COR-L47 (cell line): ENCODE measurements around the gene SCAMP1.
"Not testable (repeated sequence)": the region's sequence is repeated elsewhere in the genome, so short reads cannot be mapped to it uniquely, and the experiment has no call there.

Experiments used
- DNase-seq: peaks from one replicate; lab custom pipeline; 2025; lab: John Stamatoyannopoulos, UW

Gene SCAMP1

DNA sequence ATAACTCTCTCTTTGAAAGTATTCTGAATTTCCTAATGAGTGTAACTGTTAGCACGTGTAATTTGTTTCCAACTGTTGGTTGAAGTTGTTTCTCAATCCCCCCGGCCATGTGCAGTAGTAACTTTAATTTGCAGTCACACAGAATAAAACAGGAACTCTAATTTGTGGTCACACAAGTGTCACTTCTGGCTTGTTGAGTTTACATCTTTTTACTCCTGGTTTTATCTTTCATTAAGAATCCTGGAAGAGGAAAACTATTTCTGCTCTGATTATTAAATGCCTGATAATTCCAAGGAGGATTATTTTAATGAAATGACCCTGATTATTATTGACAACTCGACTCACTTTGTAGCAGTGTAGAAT is 1.2 kb downstream of the SCAMP1 start:
- DNase-seq, result no peak

DNA sequence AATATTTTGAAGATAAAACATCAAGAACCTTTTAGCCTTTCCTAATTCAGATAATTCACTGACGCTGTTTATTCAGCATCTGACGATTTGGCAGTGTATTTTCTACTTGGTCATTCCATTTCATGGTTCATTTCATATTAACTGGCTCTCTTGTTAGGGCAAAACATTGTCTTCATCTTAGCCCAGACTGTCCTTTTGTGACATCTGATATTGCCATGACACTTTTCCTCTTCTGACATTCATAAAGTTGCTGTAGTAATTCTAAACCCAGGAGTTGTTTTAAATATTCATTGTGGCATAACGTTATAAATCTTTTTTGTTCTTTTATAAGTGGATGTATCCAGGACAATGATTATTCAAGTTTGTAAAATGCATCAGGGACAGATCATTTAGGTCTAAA is 1.8 kb downstream of the SCAMP1 start:
- DNase-seq, result no peak

DNA sequence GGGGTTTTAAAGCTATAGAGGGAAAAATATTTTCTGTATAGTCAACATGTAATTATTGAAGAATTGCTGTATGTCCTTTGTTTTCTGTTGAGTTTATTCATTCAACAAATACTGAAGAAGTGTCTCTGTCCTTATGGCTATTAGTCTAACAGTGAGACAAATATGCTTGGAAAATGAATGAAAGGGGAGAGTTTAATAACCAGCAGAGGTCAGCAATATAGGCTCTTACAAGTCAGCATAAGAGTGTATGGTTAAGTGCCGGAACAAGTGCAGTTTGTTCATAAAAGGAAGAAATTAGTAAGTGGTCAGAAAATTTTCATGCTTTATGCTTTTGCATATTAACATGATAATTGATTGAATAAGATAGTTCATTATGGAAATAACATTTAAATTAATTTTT is 3.6 kb downstream of the SCAMP1 start:
- no peak for DNase-seq

DNA sequence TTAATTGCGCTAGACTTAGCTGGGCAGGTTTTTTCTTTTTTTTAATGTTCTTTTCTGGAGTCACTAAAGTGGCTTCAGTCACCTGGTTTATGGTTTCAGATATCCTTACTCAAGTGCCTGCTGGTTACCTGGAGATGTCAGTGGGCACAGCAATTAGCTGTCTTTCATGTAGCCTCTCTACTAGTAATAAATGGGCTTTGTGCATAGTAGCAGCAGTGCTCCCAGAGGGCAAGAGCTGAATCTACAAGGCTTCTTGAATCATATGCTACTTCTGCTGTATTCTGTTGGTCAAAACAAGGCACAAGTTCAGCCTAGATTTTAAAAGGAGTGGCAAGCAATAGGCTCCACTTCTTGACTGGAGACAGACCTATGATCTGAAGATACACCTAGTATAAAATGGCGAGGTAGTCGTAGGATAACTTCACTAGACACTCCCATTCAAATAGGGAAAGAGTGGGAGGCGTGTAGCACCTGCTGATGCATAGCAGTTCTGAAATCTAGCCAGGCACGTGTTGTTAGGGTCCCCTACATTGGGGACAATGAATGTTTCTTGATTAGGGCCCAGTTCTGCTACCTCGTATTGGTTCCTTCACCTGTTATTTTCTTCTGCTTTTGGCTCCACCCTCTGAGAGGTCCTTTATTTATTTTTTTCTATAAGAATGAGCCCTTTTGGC is 7.0 kb downstream of the SCAMP1 start:
- peak; percentile 37 for DNase-seq

DNA sequence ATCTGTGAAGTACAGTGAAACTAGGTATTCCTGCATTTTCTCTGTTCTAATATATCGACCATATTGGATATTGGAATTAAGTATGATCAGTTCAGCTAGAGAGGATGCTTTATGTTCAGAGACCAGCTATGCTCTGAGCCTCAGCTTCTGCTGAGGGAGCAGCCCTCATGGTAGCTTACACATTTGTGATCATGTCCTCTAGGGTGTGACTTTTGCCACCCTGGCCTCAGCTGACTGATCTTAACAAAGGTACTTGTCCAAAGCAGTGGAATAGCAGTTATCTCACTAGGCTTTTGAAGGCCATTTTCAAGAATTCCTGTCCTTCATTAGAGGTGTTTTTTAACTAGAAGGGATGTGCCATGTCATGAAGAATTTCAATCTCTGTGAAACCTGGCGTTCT is 9.3 kb downstream of the SCAMP1 start:
- DNase-seq, result no peak

DNA sequence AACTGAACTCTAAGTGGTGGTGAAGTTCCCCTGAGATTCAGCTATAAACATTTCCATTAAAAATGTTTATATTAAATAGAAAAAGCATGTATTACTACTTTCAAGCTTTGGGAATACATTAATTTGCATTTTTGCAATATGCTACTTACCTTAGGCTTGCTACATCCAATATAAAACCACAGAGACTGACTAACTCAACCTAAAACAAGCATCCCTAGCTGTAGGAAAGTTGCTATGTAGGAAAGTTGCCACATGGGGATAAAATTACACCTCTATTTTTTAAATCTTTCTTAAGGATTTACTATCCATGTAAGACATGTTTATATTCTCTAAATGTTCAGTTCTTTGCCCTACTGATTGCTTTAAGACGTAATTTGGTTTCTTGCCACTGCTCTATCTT is 12.8 kb downstream of the SCAMP1 start:
- DNase-seq, result no peak

DNA sequence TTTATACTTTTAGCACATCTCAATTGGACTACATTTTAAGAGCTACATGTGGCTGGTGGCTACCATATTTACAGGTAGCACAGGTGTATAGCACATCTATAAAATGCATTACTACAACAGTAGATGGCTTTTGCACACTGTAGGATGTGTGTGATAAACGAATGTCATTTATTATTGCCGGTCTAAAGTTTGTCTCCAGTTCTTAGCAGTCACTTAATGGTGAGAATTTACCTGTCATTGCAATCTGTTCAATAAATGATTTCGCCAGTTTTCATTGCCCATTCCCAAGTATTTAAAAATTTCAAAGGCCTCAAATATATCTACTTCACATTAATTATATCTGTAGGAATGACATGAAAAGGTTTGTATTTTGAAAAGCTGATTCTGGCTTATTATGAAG is 15.9 kb downstream of the SCAMP1 start:
- no peak for DNase-seq

DNA sequence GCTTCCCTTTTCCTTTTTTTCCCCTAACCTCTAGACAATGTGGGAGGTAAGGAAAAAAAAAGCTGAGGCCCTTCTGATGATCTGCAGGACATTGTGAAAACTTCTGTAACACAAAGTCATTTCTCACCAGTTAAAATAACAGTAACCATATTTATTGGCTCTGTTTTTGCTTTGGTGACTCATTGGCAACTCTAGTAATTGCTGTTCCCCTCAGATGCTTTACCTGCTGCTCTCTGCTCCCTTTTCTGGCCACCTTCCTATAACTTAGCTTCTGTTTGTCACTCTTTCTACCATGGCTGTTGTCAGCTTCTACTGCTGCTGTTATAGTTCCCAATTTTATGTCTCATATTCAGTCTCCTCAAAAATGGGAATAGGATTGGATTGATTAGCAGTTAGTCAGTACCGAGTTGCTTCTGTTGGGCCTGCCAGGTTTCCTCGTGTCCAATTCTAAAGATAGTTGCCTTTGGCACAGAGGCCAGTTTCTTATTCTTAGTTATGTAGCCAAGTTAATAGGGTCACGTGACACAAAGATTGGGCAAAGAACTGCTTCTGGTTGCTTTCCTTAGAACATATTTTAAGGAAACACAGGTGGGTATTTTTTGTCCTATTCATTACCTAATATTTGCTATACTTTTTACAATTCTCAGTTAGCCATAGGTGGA is 16.8 kb downstream of the SCAMP1 start:
- DNase-seq, result no peak

DNA sequence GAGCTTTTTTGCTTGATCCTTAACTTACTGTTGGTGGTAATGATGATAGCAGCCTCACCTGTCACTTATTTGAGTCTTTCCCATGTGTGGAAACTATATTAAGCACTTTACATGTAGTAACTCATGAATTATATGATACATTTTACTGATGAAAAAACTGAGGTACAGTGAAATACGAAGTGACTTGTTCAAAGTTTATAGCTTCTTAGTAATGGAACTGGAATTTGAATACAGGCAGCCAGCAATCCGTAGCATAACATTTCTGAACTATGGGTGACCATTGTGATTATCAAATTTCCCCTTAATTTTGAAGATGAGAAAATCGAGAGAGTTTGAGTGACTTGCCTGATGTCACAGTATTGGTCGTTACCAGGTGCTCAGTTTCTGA is 17.3 kb downstream of the SCAMP1 start:
- no peak for DNase-seq

DNA sequence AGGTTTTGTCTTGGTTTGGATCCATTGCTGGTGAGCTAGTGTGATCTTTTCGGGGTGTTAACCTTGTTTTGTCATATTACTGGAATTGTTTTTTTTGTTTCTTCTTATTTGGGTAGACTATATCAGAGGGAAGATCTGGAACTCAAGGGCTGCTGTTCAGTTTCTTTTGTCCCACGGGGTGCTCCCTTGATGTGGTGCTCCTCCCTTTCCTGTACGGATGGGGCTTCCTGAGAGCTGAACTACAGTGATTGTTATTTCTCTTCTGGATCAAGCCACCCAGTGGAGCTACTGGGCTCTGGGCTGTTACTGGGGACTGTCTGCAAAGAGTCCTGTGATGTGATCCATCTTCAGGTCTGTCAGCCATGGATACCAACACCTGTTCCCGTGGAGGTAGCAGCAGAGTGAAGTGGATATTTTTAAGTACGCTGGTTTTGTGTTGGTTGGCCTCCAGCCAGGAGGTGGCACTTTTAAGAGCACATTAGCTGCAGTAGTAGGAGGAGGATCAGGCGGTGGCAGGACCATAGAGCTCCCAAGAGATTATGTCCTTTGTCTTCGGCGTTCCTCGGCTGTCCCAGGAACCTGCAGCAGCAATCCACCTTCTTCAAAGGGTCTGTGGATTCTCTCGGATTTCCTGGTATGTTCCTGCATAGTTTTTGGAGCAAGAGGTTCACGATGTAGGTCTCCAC is 27.2 kb downstream of the SCAMP1 start:
- DNase-seq, result no peak

DNA sequence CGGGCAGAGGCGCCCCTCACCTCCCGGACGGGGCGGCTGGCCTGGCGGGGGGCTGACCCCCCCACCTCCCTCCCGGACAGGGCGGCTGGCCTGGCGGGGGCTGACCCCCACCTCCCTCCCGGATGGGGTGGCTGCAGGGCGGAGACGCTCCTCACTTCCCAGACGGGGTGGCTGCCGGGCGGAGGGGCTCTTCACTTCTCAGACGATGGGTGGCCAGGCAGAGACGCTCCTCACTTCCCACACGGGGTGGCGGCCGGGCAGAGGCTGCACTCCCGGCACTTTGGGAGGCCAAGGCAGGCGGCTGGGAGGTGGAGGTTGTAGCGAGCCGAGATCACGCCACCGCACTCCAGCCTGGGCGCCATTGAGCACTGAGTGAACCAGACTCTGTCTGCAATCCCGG is 30.9 kb downstream of the SCAMP1 start:
- not testable (repeated sequence) for DNase-seq

DNA sequence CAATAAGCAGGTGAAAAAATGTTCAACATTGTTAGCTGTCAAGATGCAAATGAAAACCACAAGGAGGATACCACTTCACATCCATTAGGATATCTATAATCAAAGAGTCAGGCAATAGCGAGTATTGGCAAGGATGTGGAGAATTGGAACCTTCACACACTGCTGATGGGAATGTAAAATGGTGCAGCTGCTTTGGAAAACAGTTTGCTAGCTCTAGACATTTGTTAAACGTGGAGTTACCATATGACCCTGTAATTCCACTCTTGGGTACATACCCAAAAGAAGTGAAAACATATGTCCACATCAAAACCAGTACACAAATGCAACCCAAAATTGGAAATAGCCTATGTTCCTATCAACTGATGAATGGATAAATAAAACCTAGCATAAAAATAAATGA is 37.4 kb downstream of the SCAMP1 start:
- no peak for DNase-seq

DNA sequence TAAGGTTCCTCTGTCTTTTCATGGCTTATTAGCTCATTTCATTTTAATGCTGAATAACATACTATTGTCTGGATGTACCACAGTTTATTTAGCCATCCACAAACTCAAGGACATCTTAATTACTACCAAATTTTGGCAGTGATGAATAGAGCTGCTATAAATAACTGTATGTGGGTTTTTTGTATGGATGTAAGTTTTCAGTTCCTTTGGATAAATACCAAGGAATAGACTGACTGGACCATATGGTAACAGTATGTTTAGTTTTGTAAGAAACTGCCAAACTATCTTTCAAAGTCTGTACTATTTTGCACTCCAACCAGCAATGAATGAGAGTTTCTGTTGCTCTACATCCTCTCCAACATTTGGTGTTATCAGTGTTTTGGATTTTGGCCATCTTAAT is 38.7 kb downstream of the SCAMP1 start:
- no peak for DNase-seq

DNA sequence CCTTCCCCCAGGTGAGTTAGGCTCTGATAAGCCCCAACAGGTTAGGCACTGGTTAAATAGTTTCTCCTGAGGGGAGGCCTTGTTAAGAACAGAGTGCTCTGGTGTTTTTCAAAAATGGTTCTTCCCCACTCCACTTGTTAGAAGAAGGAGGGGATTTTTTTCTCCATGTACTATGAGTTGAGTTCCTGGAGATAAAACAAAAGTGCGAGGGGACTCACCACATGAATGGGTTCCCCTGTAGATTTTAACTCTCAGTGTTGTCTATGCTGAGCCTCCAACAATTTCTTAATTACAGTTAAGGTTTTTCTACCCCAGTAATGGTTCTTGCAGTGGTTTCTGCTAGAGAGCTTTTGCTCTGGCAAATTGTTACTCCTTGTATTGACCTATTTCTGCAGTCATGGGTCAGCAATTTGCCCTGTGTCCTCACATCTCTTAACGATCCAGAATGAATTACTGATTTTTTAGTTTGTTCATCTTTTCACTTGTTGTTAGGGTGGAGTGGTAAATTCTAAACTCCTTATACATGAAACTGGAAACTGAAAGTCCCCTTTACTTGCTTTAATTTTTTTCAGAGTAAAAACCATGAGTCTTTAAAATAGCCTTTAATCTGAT is 44.4 kb downstream of the SCAMP1 start:
- DNase-seq, result no peak

DNA sequence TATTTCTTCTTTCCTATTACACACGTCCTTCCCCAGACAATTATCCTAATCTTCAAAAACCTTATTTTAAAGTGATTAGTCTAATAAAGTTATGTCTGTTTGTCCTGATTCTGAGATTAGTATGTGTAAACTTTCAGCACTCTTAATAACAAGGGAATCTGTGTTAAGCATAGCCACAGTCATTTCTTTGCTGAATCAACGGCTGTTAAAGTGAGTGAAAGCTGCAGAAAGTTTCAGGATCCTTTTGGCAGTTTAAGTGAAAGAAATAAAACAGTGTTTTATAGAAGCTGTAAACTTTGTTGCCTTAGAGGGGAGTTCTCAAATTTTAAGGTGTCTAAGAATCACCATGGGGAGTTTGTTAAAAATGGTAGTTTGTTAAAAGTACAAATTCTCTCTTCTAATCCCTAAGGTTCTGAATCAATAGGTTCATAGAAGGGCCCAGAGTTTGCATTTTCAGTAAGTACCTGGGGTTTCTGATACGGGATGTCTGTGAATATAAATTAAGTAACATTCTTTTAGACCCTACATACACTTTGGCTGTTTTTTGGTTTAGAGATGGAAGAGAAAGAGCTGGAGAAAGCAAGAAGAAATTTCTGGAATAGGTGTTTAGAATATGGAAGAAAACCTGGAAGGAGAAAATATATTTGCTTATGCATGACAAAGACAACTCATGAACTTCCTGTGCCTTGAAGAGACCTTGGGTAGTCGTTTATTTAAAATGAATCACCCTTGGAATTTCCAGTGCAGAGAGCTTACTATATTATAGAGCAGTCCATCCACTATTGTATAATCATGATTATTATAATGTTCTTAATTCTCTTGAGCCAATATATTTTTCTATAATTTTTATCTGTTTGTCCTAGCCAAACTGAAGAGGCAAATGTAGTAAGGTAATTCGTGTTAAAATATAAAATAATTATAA is 45.7 kb downstream of the SCAMP1 start:
- DNase-seq, result no peak

DNA sequence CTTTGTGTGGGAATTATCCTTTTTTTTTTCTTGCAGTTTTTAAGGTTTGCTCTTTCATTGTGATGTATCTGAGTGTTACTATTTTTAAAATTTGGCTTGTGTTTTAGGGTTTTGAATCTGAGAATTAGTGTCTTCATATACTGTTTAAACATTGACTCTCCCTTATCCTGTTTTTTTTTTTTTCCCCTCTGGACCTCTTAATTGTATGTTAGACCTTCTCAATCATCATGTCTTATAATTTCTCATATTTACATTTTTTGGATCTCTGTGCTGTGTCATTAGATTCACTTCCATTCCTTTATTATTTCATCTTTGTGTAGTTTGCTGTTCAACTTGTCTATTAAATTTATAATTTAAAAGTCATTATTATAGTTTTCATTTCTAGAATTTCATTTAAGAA is 47.0 kb downstream of the SCAMP1 start:
- no peak for DNase-seq

DNA sequence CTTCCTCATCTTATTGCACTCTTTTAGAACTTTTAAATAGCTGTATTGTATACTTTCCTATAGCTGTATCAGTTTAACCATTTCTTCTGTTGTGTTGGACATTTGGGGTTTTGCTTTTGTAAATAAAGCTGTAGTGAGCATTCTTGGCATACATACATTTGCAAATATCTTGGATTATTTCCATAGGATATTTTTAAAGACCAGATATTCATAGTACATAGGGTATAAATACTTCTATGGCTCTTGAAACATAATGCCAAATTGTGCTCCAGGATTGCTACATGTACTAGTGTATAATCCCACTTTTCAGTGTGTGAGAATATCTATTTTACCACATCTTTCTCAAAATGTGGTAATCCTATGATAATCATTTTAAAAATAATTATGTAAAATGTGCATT is 51.2 kb downstream of the SCAMP1 start:
- DNase-seq, result no peak

DNA sequence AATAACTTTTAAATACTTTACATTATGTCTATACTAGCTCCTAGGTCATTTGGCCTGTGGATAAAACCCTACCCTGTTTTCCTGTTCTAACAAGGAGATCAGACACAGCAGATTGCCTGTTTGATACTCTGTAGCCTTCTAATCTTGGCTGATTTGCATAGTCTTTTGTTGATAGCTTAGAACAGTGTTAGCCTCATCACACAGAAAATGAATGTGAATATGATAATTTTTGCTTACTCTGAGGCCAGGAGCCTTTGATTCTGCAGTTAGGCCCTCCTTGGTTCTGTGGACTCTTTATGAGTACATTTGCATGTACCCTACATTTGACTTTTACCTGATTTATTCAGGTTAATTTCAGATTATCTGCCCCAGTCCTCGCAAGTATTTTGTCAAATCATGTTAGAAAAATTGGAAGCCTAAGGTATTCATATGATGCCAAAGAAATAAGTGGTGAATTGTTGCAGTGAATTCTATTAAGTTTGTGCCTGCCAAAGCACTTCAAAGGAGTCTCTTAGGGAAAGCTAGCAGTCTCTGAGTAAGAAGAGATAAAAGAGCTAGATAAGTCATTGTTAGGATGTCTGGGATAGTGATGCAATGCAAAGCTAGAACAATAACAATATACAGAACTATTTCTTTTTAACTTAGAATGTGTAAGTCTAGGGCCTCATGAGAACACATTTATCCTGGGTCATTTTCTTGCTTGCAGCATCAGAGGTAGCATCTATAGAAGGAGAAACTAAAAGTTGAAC is 56.4 kb downstream of the SCAMP1 start:
- DNase-seq, result no peak

DNA sequence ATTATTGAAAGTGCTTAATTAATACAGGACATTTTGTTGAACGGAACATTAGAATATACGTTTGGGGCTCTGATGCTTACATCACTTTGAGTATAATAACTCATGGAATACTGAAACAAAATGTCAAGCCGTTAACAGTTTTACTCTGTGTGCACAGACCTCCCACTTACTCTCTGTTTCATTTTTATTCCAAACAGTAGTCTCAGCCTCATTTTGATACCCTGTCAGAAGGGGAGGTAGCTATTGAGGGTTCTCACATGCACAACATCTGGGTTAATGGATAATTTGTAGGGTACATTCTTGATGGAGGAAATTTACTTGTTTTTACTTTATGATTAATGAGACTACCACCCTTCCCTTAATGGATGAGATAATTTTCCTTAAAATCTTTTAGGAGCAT is 59.0 kb downstream of the SCAMP1 start:
- DNase-seq, result no peak

DNA sequence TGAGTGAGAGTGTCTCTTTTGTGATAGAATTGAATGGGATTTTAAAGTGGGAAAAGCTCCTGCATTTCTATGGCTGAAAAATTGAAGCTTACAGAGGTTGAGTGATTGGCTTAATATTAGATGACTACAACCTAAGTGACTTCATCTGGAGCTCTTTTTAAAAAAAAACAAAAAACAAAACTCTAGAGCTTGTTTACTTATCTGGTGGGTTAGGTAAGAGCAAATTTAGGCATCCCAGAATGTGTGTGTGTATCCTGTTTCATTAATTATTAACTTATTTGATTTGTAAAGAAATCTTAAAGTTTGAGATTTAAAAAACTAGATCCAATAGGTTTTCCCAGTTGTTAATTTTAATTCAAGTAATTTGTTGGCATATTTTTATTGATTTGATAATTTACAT is 60.1 kb downstream of the SCAMP1 start:
- no peak for DNase-seq

DNA sequence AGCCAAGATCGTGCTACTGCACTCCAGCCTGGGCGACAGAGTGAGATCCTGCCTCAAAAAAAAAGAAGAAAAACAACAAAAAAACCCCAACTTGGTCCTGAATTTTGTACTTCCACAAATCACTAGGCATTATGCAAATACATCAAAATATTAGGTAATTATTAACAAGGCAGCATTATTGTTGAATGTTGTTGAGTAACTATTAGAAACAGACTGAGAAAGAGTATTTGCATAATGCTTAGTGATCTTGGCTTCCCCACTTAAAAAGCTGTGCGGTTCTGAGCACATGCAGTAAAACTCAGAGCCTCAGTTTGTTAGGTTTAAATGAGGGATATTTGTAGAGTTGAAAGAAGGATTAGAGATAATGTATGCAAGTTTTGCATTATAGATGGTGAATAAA is 64.2 kb downstream of the SCAMP1 start:
- DNase-seq, result no peak
